ENCODE results near the gene HOXB5. TPM values are rescaled to one million over a fixed set of nuclear protein-coding genes. Genes with fewer than 3 reads are reported as not detected.

The HOXB5 gene
- total RNA-seq, 1 experiment from 2014 or later = 19.8 TPM

- TF ChIP-seq ELF1 (IDR thresholded peaks at IDR 0.05; ENCODE audit: borderline replicate concordance, low read depth) (no peak), POLR2AphosphoS5 (IDR thresholded peaks at IDR 0.05; ENCODE audit: low read depth, low read length) (peak; percentile 36; the same call in 1 of the 2 replicates)
- ChIA-PET CTCF (interaction anchor here (2.0 kb wide), 1 partner anchor 313 kb away, joined by 5 read pairs; no protein-coding TSS in a partner anchor), POLR2A (interaction anchor here (1.1 kb wide), 1 partner anchor 107 kb away, joined by 3 read pairs; no protein-coding TSS in a partner anchor), RAD21 (ENCODE audit: low non-redundant PET in 1 of 2, low total read pairs in 2 of 2, uncharacterized antibody in 2 of 2, unreplicated experiment in 2 of 2) (no interaction called here)
- Histone ChIP-seq H3K27ac (ENCODE audit: low read depth, low read length) (peak overlapping the region; percentile 91), H4K20me1 (ENCODE audit: insufficient read depth) (no peaks in the 10 kb centered on the region), H3K9me2 (ENCODE audit: insufficient read depth) (no peaks in the 10 kb centered on the region), H3K27me3 (ENCODE audit: insufficient read depth, low read length) (no peaks in the 10 kb centered on the region), H3K4me1 (ENCODE audit: control insufficient read depth in 1 of 2, insufficient read depth in 2 of 2, low read length in 2 of 2) (peaks cover 11 to 36% of the 10 kb centered on the region in 2 experiments), H3K36me3 (ENCODE audit: control insufficient read depth in 1 of 2, insufficient read depth in 2 of 2, low read length in 2 of 2) (no peaks in the 10 kb centered on the region), H3K4me3 (replicated peaks in 1 of 2; ENCODE audit: low read depth in 1 of 2, low read length in 2 of 2) (peak overlapping the region; percentile 57 to 58), H3K4me2 (ENCODE audit: low read length) (peak overlapping the region; percentile 98), H3K9me3 (ENCODE audit: control insufficient read depth in 1 of 2, insufficient read depth in 1 of 2, low read depth in 1 of 2, low read length in 2 of 2) (no peaks in the 10 kb centered on the region), H2AFZ (ENCODE audit: low read depth, low read length, poor library complexity, severe bottlenecking) (no peak overlapping the region), H3K79me2 (ENCODE audit: insufficient read depth, low read length) (peaks cover 92% of the 10 kb centered on the region), H3K9ac (ENCODE audit: low read length) (peak overlapping the region; percentile 63)
- BruUV-seq (replicated peaks) = TSS peak; percentile 61
- no peak for DNase-seq (ENCODE audit: low read depth, low spot score)
- ATAC-seq = peak; percentile 30
- intact Hi-C loops (cut with micrococcal nuclease) = no loop called here
Observed at GRCh38 chr17:48578616-48579470, 14.7 kb downstream of the HOXB5 start.

- POLR2A ChIA-PET = interaction anchor here (1.1 kb wide), 1 partner anchor 106 kb away, joined by 3 read pairs; no protein-coding TSS in a partner anchor
- Histone ChIP-seq H3K4me2 (ENCODE audit: low read length) (peak within 1 kb of the TSS; percentile 98), H3K79me2 (ENCODE audit: insufficient read depth, low read length) (peaks cover 92% of the 10 kb centered on the region), H3K9me2 (ENCODE audit: insufficient read depth) (no peaks in the 10 kb centered on the region), H2AFZ (ENCODE audit: low read depth, low read length, poor library complexity, severe bottlenecking) (no peak within 1 kb of the TSS), H3K4me3 (replicated peaks in 1 of 2; ENCODE audit: low read depth in 1 of 2, low read length in 2 of 2) (peak within 1 kb of the TSS; percentile 57 to 58), H3K9me3 (ENCODE audit: control insufficient read depth in 1 of 2, insufficient read depth in 1 of 2, low read depth in 1 of 2, low read length in 2 of 2) (no peaks in the 10 kb centered on the region), H3K4me1 (ENCODE audit: control insufficient read depth in 1 of 2, insufficient read depth in 2 of 2, low read length in 2 of 2) (peaks cover 9 to 28% of the 10 kb centered on the region in 2 experiments), H3K27me3 (ENCODE audit: insufficient read depth, low read length) (no peaks in the 10 kb centered on the region), H3K9ac (ENCODE audit: low read length) (peak within 1 kb of the TSS; percentile 70), H4K20me1 (ENCODE audit: insufficient read depth) (no peaks in the 10 kb centered on the region), H3K27ac (ENCODE audit: low read depth, low read length) (peak within 1 kb of the TSS; percentile 91), H3K36me3 (ENCODE audit: control insufficient read depth in 1 of 2, insufficient read depth in 2 of 2, low read length in 2 of 2) (no peaks in the 10 kb centered on the region)
- intact Hi-C loops (cut with micrococcal nuclease) = no loop called here
- peak; percentile 60 for ATAC-seq
- no TSS peak for BruUV-seq (replicated peaks)
- RAD21 ChIA-PET (ENCODE audit: low non-redundant PET in 1 of 2, low total read pairs in 2 of 2, uncharacterized antibody in 2 of 2, unreplicated experiment in 2 of 2) = no interaction called here
- no peak for DNase-seq (ENCODE audit: low read depth, low spot score)
- CTCF ChIA-PET = no interaction called here
- TF ChIP-seq ZFX (IDR thresholded peaks at IDR 0.05) (peak; percentile 15; the same call in 1 of the 2 replicates), CEBPB (IDR thresholded peaks at IDR 0.05; ENCODE audit: low read depth) (no peak)
Observed at GRCh38 chr17:48577946-48578615, 15.5 kb downstream of the HOXB5 start, which contains the start of gene HOXB4. HOXB4 (minus strand) TSS chr17:48578350; CDS start chr17:48578319, 31 bp downstream.

Data from HCT116 (cell line).